ENCODE measurements around the gene NEAT1. TPM values are rescaled to one million over a fixed set of nuclear protein-coding genes. Genes with fewer than 3 reads are reported as not detected.

The NEAT1 gene
- total and polyA plus RNA-seq, 2 of the 8 experiments (the other 6 are each of a cell fraction or from before 2014, with no cell fraction given) = 2.4 to 10.7 TPM

GRCh38 chr11:65423516-65424204 is 1.1 kb downstream of the NEAT1 start (continued):
- no peak for TF ChIP-seq SAP30 (IDR thresholded peaks at IDR 0.05; ENCODE audit: insufficient read depth, insufficient replicate concordance, low read length)
- no peak for TF ChIP-seq TAF7 (optimal IDR thresholded peaks at IDR 0.05; ENCODE audit: borderline replicate concordance, low read depth, low read length)
- TF ChIP-seq RXRA (IDR thresholded peaks at IDR 0.05; ENCODE audit: insufficient read depth, low read depth, low read length) = no peak
- no peak for TF ChIP-seq POLR2A (IDR thresholded peaks at IDR 0.05; ENCODE audit: control extremely low read depth in 1 of 2, low read depth in 2 of 2, low read length in 2 of 2)
- TF ChIP-seq BACH1 (IDR thresholded peaks at IDR 0.05; ENCODE audit: low read length) = no peak
- no peak for TF ChIP-seq CHD7 (IDR thresholded peaks at IDR 0.05; ENCODE audit: insufficient replicate concordance, low read length)
- no peak for TF ChIP-seq ATF3 (IDR thresholded peaks at IDR 0.05; ENCODE audit: insufficient read depth, low read depth, low read length)
- TF ChIP-seq CBX5 (IDR thresholded peaks at IDR 0.05; ENCODE audit: low read depth, low read length) = no peak
- TF ChIP-seq GABPA (IDR thresholded peaks at IDR 0.05; ENCODE audit: borderline replicate concordance, insufficient read depth, low read length) = no peak

Data from H1 (cell line).